ENCODE data around the gene PRDM2.
A peak's percentile ranks its signal among the peaks of the same experiment; 100 is the strongest.

PRDM2 gene

GRCh38 chr1:13826009-13826408 lies 126.0 kb downstream of the PRDM2 start:
- Histone ChIP-seq H3F3A (ENCODE audit: insufficient read depth) (no peaks in the 10 kb centered on the region), H3K27me3 (ENCODE audit: low read length) (no peaks in the 10 kb centered on the region), H3K4me3 (ENCODE audit: insufficient read depth, low read length, poor library complexity, severe bottlenecking) (no peak overlapping the region), H3K27ac (ENCODE audit: low read depth, low read length) (no peak overlapping the region), H3K9ac (ENCODE audit: low read length) (no peak overlapping the region), H3K9me3 (ENCODE audit: insufficient read depth, low read length) (no peaks in the 10 kb centered on the region), H3K4me2 (ENCODE audit: low read depth, low read length, poor library complexity, severe bottlenecking) (no peak overlapping the region), H2AFZ (ENCODE audit: low read depth, low read length, severe bottlenecking) (no peak overlapping the region), H3K79me2 (ENCODE audit: insufficient read depth, low read length) (no peaks in the 10 kb centered on the region), H3K36me3 (ENCODE audit: low read length) (no peaks in the 10 kb centered on the region), H4K20me1 (ENCODE audit: low read depth, low read length) (no peaks in the 10 kb centered on the region), H3K9me2 (replicated peaks; ENCODE audit: insufficient read depth, low read length) (no peaks in the 10 kb centered on the region)
- TF ChIP-seq, protein P1, sequence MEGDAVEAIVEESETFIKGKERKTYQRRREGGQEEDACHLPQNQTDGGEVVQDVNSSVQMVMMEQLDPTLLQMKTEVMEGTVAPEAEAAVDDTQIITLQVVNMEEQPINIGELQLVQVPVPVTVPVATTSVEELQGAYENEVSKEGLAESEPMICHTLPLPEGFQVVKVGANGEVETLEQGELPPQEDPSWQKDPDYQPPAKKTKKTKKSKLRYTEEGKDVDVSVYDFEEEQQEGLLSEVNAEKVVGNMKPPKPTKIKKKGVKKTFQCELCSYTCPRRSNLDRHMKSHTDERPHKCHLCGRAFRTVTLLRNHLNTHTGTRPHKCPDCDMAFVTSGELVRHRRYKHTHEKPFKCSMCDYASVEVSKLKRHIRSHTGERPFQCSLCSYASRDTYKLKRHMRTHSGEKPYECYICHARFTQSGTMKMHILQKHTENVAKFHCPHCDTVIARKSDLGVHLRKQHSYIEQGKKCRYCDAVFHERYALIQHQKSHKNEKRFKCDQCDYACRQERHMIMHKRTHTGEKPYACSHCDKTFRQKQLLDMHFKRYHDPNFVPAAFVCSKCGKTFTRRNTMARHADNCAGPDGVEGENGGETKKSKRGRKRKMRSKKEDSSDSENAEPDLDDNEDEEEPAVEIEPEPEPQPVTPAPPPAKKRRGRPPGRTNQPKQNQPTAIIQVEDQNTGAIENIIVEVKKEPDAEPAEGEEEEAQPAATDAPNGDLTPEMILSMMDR (IDR thresholded peaks at IDR 0.05; ENCODE audit: insufficient read depth, low read length, poor library complexity, severe bottlenecking) = no peak
- TF ChIP-seq EZH2phosphoT487 (conservative IDR thresholded peaks at IDR 0.05; ENCODE audit: low read length) = no peak

GRCh38 chr1:13826591-13826990 lies 126.6 kb downstream of the PRDM2 start:
- no peaks in the 10 kb centered on the region for H4K20me1 ChIP-seq (ENCODE audit: low read depth, low read length)
- H2AFZ ChIP-seq (ENCODE audit: low read depth, low read length, severe bottlenecking) = no peak overlapping the region
- H3K4me2 ChIP-seq (ENCODE audit: low read depth, low read length, poor library complexity, severe bottlenecking) = no peak overlapping the region
- no peak for TF ChIP-seq EZH2phosphoT487 (conservative IDR thresholded peaks at IDR 0.05; ENCODE audit: low read length)
- TF ChIP-seq, protein P1 (IDR thresholded peaks at IDR 0.05; ENCODE audit: insufficient read depth, low read length, poor library complexity, severe bottlenecking) = no peak
- no peaks in the 10 kb centered on the region for H3K79me2 ChIP-seq (ENCODE audit: insufficient read depth, low read length)
- H3F3A ChIP-seq (ENCODE audit: insufficient read depth) = no peaks in the 10 kb centered on the region
- H3K36me3 ChIP-seq (ENCODE audit: low read length) = no peaks in the 10 kb centered on the region
- H3K4me3 ChIP-seq (ENCODE audit: insufficient read depth, low read length, poor library complexity, severe bottlenecking) = no peak overlapping the region
- H3K9ac ChIP-seq (ENCODE audit: low read length) = no peak overlapping the region
- no peak overlapping the region for H3K27ac ChIP-seq (ENCODE audit: low read depth, low read length)
- H3K9me3 ChIP-seq (ENCODE audit: insufficient read depth, low read length) = no peaks in the 10 kb centered on the region
- no peaks in the 10 kb centered on the region for H3K9me2 ChIP-seq (replicated peaks; ENCODE audit: insufficient read depth, low read length)
- H3K27me3 ChIP-seq (ENCODE audit: low read length) = no peaks in the 10 kb centered on the region

GRCh38 chr1:13828454-13829151 lies 128.6 kb downstream of the PRDM2 start:
- no peak overlapping the region for H3K9ac ChIP-seq (ENCODE audit: low read length)

More at GRCh38 chr1:13828454-13829151, 128.6 kb downstream of the PRDM2 start:
- Histone ChIP-seq H3K9me3 (ENCODE audit: insufficient read depth, low read length) (no peaks in the 10 kb centered on the region), H2AFZ (ENCODE audit: low read depth, low read length, severe bottlenecking) (peak overlapping the region; percentile 62), H3K27ac (ENCODE audit: low read depth, low read length) (no peak overlapping the region), H3K79me2 (ENCODE audit: insufficient read depth, low read length) (no peaks in the 10 kb centered on the region), H3K4me3 (ENCODE audit: insufficient read depth, low read length, poor library complexity, severe bottlenecking) (no peak overlapping the region), H3K4me2 (ENCODE audit: low read depth, low read length, poor library complexity, severe bottlenecking) (peak overlapping the region; percentile 19), H3K27me3 (ENCODE audit: low read length) (no peaks in the 10 kb centered on the region), H4K20me1 (ENCODE audit: low read depth, low read length) (no peaks in the 10 kb centered on the region), H3K36me3 (ENCODE audit: low read length) (no peaks in the 10 kb centered on the region), H3F3A (ENCODE audit: insufficient read depth) (no peaks in the 10 kb centered on the region), H3K9me2 (replicated peaks; ENCODE audit: insufficient read depth, low read length) (no peaks in the 10 kb centered on the region)
- TF ChIP-seq, protein P1 (IDR thresholded peaks at IDR 0.05; ENCODE audit: insufficient read depth, low read length, poor library complexity, severe bottlenecking) = peak; percentile 60
- no peak for TF ChIP-seq EZH2phosphoT487 (conservative IDR thresholded peaks at IDR 0.05; ENCODE audit: low read length)

All from SU-DHL-6 (cell line).